Measurements from ENCODE around the gene MAST4. TPM values are rescaled to one million over a fixed set of nuclear protein-coding genes. Genes with fewer than 3 reads are reported as not detected.

The MAST4 gene
- polyA plus RNA-seq, 1 experiment, result 4.0 TPM

- no peak overlapping the region for H3K4me3 ChIP-seq (ENCODE audit: low read depth, low read length)
- TF ChIP-seq, protein P1, sequence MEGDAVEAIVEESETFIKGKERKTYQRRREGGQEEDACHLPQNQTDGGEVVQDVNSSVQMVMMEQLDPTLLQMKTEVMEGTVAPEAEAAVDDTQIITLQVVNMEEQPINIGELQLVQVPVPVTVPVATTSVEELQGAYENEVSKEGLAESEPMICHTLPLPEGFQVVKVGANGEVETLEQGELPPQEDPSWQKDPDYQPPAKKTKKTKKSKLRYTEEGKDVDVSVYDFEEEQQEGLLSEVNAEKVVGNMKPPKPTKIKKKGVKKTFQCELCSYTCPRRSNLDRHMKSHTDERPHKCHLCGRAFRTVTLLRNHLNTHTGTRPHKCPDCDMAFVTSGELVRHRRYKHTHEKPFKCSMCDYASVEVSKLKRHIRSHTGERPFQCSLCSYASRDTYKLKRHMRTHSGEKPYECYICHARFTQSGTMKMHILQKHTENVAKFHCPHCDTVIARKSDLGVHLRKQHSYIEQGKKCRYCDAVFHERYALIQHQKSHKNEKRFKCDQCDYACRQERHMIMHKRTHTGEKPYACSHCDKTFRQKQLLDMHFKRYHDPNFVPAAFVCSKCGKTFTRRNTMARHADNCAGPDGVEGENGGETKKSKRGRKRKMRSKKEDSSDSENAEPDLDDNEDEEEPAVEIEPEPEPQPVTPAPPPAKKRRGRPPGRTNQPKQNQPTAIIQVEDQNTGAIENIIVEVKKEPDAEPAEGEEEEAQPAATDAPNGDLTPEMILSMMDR (IDR thresholded peaks at IDR 0.05; ENCODE audit: insufficient read depth, low read depth, low read length), result no peak
- ChIA-PET POLR2A (no interaction called here), CTCF (no interaction called here)
- no peaks in the 10 kb centered on the region for H3K27me3 ChIP-seq (ENCODE audit: control insufficient read depth, insufficient read depth, low read length)
- H3K36me3 ChIP-seq (ENCODE audit: control insufficient read depth, insufficient read depth, low read length), result no peaks in the 10 kb centered on the region
- DNase-seq (ENCODE audit: low read depth), result no peak
These were observed 42.1 kb upstream of the MAST4 start for GRCh38 chr5:66553916-66554575.

GRCh38 chr5:66554884-66555283, 41.3 kb upstream of the MAST4 start:
- CTCF ChIA-PET, result no interaction called here
- DNase-seq (ENCODE audit: low read depth), result no peak
- no peaks in the 10 kb centered on the region for H3K36me3 ChIP-seq (ENCODE audit: control insufficient read depth, insufficient read depth, low read length)
- H3K4me3 ChIP-seq (ENCODE audit: low read depth, low read length), result no peak overlapping the region
- no peaks in the 10 kb centered on the region for H3K27me3 ChIP-seq (ENCODE audit: control insufficient read depth, insufficient read depth, low read length)
- POLR2A ChIA-PET, result no interaction called here
- TF ChIP-seq, protein P1 (IDR thresholded peaks at IDR 0.05; ENCODE audit: insufficient read depth, low read depth, low read length), result no peak

GRCh38 chr5:66558560-66558959, 37.6 kb upstream of the MAST4 start:
- H3K27me3 ChIP-seq (ENCODE audit: control insufficient read depth, insufficient read depth, low read length), result no peaks in the 10 kb centered on the region
- CTCF ChIA-PET, result no interaction called here
- DNase-seq (ENCODE audit: low read depth), result no peak
- no peak overlapping the region for H3K4me3 ChIP-seq (ENCODE audit: low read depth, low read length)
- POLR2A ChIA-PET, result no interaction called here
- TF ChIP-seq, protein P1 (IDR thresholded peaks at IDR 0.05; ENCODE audit: insufficient read depth, low read depth, low read length), result no peak
- H3K36me3 ChIP-seq (ENCODE audit: control insufficient read depth, insufficient read depth, low read length), result no peaks in the 10 kb centered on the region

- Histone ChIP-seq H3K27me3 (ENCODE audit: control insufficient read depth, insufficient read depth, low read length) (no peaks in the 10 kb centered on the region), H3K4me3 (ENCODE audit: low read depth, low read length) (no peak overlapping the region), H3K36me3 (ENCODE audit: control insufficient read depth, insufficient read depth, low read length) (no peaks in the 10 kb centered on the region)
- TF ChIP-seq, protein P1 (IDR thresholded peaks at IDR 0.05; ENCODE audit: insufficient read depth, low read depth, low read length), result no peak
- ChIA-PET POLR2A (no interaction called here), CTCF (no interaction called here)
- DNase-seq (ENCODE audit: low read depth), result no peak
These were observed 35.8 kb upstream of the MAST4 start for GRCh38 chr5:66560371-66560770.

DNA sequence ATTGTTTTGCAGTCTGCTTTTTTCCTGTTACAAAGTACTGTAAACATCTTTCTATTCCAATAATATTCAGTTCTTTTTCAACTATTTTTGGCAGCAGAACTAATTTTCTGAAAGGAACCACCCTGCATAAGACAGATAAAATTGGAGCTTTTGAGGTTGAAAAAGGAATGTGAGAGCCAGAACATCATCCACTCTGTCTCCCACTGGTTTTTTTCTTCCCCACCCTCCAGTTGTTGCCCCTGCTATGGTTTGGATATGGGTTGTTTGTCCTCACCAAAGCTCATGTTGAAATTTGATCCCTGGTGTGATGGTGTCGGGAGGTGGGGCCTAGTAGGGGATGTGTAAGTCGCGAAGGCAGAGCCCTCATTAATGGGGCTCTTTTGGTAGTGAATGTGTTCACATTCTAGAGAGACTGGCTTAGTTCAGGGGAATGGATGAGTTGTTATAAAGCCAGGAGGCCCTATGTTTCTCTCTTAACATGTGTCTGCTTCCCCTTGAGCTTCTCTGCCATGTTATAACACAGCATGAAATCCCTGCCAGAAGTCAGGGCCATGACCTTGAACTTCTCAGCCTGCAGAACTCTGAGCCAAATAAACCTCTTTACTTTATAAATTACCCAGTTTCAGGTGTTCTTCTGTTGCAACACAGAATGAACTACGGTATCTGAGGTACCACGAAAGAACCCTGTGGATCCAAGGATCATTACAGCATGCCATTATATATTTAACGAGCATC, 34.8 kb upstream of the MAST4 start:
- no peak for DNase-seq (ENCODE audit: low read depth)
- Histone ChIP-seq H3K4me3 (ENCODE audit: low read depth, low read length) (no peak overlapping the region), H3K36me3 (ENCODE audit: control insufficient read depth, insufficient read depth, low read length) (no peaks in the 10 kb centered on the region), H3K27me3 (ENCODE audit: control insufficient read depth, insufficient read depth, low read length) (no peaks in the 10 kb centered on the region)
- TF ChIP-seq, protein P1 (IDR thresholded peaks at IDR 0.05; ENCODE audit: insufficient read depth, low read depth, low read length), result no peak
- CTCF ChIA-PET, result no interaction called here
- POLR2A ChIA-PET, result no interaction called here

All from BJ (cell line).